ENCODE measurements around the gene FOXK1.
"Not testable (repeated sequence)": the region's sequence is repeated elsewhere in the genome, so short reads cannot be mapped to it uniquely, and the experiment has no call there.

The FOXK1 gene

GRCh38 chr7:4667776-4668509 lies 14.2 kb upstream of the FOXK1 start:
- no peak for DNase-seq (ENCODE audit: low spot score)

GRCh38 chr7:4668510-4668847 lies 13.6 kb upstream of the FOXK1 start:
- DNase-seq (ENCODE audit: low spot score): no peak

GRCh38 chr7:4670791-4671190 lies 11.3 kb upstream of the FOXK1 start:
- no peak for DNase-seq (ENCODE audit: low spot score)

GRCh38 chr7:4675771-4676367 lies 6.2 kb upstream of the FOXK1 start:
- DNase-seq (ENCODE audit: low spot score): no peak

GRCh38 chr7:4677518-4677917 lies 4.6 kb upstream of the FOXK1 start:
- not testable (repeated sequence) for DNase-seq (ENCODE audit: low spot score)

- no peak for DNase-seq (ENCODE audit: low spot score)
Observed at GRCh38 chr7:4681218-4681851, 760 bp upstream of the FOXK1 start.

- no peak for DNase-seq (ENCODE audit: low spot score)
Observed at GRCh38 chr7:4682621-4683042, 537 bp downstream of the FOXK1 start.

- DNase-seq (ENCODE audit: low spot score): no peak
Observed at GRCh38 chr7:4683043-4683883, 1.2 kb downstream of the FOXK1 start.

- DNase-seq (ENCODE audit: low spot score): peak; percentile 64
Observed at GRCh38 chr7:4683884-4684565, 1.9 kb downstream of the FOXK1 start.

- DNase-seq (ENCODE audit: low spot score): no peak
Observed at GRCh38 chr7:4684846-4685245, 2.8 kb downstream of the FOXK1 start.

GRCh38 chr7:4685676-4686075 lies 3.6 kb downstream of the FOXK1 start:
- DNase-seq (ENCODE audit: low spot score): not testable (repeated sequence)

- no peak for DNase-seq (ENCODE audit: low spot score)
Observed at GRCh38 chr7:4687956-4688355, 5.9 kb downstream of the FOXK1 start.

GRCh38 chr7:4689151-4689550 lies 7.1 kb downstream of the FOXK1 start:
- DNase-seq (ENCODE audit: low spot score): no peak

GRCh38 chr7:4689668-4690067 lies 7.6 kb downstream of the FOXK1 start:
- DNase-seq (ENCODE audit: low spot score): no peak

- DNase-seq (ENCODE audit: low spot score): no peak
Observed at GRCh38 chr7:4690953-4691856, 9.1 kb downstream of the FOXK1 start.

- DNase-seq (ENCODE audit: low spot score): no peak
Observed at GRCh38 chr7:4692055-4692454, 10.0 kb downstream of the FOXK1 start.

GRCh38 chr7:4692622-4693021 lies 10.5 kb downstream of the FOXK1 start:
- DNase-seq (ENCODE audit: low spot score): not testable (repeated sequence)

GRCh38 chr7:4693152-4693551 lies 11.1 kb downstream of the FOXK1 start:
- DNase-seq (ENCODE audit: low spot score): no peak

- DNase-seq (ENCODE audit: low spot score): no peak
Observed at GRCh38 chr7:4693749-4694148, 11.7 kb downstream of the FOXK1 start.

- no peak for DNase-seq (ENCODE audit: low spot score)
Observed at GRCh38 chr7:4694305-4694704, 12.2 kb downstream of the FOXK1 start.

GRCh38 chr7:4698707-4699275 lies 16.7 kb downstream of the FOXK1 start:
- DNase-seq (ENCODE audit: low spot score): no peak
